HG03378 (cell line): ENCODE results near the gene DBN1.

Experiments
- ATAC-seq: cut with Tn5 transposase; IDR thresholded peaks from one replicate; pipeline ENCODE4 v1.9.1; 2021; ENCODE audit warnings: mild to moderate bottlenecking, moderate library complexity; ENCODE audit not compliant: unreplicated experiment

DBN1 gene

GRCh38 chr5:177445917-177446199 lies 27.6 kb downstream of the DBN1 start:
- ATAC-seq = no peak

- no peak for ATAC-seq
Measured at GRCh38 chr5:177445052-177445916, 28.1 kb downstream of the DBN1 start.

DNA sequence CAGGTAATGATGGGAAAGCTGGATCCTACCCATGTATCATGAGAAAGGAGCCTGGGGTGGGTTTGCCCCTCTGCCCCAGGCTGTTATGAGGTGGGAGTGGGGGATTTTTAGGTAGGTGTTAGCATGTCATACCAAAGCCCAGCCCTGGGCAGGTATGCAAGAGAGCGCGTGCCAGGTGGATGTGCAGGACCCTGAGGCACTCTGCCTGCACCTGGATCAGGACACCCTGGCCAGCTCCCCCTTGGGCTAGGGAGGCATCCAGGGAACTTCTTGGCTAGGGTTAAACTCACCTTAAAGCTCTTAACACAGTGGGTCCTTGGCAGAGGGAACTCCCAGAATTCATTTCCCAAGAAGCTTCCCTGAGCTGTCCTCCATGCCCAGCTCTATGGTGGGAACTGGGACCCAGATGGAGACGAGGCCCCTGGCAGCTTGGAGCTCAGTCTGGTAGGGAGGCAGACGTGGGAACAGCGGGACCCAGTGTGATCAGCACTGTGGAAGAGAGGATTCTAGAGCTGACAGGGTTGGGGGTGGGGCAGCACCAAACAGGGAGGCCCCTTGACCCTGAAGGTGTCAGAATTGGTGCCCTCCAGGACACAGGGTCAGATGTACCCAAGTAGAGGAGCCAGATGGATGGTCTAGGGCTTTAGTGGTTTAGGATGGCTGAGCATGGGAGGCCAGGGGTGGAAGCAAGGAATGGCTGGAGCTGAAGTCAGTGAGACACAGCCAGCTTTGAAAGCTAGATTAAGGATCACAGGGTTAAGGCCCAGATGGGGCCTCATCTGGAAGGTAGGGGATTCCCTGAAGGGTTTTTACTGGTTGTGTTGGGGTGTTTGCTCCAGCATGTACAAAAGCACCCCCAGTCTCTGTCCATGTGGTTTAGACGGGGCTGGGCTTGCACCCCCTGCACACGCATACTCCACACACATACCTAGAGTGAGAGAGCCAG lies 29.1 kb downstream of the DBN1 start:
- ATAC-seq = no peak

DNA sequence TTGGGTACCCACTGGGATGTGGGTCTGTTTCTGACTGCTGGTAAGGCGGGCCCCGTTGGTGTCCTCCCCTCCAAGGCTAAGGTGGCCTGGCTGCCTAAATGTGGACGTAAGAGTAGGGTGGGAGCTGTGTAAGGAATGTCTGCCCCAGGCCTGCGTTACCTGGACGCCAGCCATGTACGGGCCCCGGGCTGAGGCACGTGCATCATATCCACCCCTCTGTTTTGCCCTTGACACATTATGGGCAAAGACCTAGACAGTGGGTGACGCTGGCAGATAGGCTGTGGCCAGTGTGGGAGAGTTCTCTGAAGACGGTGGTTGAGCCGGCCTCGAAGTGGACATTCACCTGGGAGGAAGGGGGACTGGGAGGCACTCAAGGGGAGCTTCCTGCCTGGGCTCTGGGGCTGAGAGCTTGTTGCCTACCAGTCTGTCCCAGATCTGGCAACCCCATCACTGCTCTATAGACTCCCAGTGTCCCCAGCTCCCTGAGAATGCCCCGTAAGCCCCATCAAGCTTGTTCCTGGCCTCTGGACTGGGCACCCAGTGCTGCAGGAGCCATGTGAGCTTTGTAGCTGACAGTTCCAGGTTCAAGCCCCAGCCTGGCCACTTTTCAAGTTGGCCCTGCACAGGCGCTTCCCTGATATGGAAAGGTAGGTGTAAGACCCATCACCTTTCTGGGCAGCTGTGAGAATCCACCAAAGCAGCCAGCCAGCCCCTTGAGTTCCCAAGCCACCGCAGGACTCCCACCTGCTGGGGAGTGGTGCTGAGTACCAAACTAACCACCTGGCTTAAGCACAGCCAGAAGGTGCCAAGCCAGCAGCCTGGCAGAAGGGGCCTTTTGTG lies 30.1 kb downstream of the DBN1 start:
- no peak for ATAC-seq

DNA sequence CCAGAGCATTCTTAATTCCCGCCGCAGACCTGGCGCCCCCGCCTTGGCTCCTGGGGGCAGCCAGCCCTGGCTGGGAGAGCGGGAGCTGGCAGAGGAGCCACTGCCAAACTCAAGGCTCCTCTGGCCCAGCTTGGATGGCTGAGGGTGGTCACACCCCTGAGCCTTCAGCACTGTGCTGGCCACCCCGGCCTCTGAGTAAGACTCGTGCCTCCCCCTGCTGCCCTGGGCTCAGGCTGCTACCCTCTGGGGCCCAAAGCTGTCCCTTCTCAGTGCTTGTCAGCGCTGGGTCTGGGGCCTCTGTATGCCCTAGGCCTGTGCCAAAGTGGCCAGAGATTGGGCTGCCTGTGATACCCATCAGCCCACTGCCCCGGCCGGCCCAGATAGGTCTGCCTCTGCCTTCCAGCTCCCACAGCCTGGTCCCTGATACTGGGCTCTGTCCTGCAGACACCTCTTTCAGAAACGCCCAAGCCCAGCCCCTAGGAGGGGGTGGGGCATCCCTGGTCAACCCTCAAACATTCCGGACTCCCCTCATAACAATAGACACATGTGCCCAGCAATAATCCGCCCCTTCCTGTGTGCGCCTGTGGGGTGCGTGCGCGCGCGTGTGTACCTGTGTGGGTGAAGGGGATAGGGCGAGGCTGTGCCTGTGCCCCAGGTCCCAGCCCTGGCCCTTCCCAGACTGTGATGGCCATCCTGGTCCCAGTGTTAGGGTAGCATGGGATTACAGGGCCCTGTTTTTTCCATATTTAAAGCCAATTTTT lies 31.2 kb downstream of the DBN1 start:
- no peak for ATAC-seq

DNA sequence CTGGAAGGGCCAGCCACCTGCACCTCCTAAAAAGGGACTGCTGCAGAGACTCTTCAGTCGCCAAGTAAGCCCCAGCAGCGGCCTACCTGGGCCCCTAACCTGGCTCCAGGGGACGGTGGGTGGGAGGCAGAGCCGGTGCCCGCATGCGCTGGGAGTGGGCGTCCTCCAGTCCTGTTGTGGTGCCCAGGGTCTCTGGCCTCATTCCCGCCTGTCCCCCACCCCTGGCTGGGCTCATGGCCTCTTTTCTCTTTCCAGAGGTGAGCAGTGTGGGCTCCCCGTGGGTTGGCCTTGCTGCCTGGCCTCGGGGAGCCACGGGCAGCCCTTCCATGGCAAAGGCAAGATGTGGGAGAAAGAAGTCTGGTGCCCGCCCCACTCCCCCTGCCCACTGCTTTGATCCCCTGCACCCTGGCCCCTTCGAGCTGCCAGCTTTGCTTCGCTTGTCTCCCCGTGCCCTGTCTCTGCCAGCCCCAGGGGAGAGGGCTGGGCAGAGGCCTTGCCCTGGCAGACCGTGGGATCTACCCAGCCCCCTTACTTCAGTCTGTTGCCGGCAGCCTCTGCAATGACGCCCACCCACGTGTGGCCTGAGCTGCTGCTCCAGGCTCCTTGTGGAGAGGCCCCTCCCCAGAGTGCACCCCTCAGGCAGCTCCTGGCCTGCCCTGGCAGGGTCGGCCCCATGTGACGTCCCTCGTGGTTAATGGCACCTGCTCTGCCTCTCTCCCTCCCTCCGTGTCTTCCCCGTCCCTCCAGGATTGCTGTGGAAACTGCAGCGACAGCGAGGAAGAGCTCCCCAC lies 32.2 kb downstream of the DBN1 start:
- no peak for ATAC-seq

- no peak for ATAC-seq
Measured at GRCh38 chr5:177440211-177440989, 33.0 kb downstream of the DBN1 start.

DNA sequence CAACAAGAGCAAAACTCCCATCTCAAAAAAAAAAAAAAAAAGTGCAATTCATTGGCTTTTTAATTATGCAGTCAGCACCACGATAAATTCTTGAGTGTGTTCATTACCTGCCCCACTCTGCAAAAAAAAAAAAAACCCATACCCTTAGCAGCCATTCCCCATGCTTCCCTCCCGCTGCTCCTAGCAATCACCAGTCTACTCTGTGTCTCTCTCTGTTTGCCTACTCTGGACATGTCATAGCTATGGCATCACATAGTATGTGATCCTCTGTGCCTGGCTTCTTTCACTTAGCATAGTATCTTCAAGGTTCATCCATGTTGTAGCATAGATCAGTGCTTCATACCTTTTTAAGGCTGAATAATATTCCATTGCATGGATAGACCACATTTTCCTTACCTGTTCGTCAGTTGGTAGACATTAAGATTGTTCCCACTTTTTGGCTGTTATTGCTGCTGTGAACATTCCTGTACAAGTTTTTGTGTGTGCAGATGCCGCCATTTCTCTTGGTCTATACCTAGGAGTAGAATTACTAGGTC lies 33.8 kb downstream of the DBN1 start:
- no peak for ATAC-seq

DNA sequence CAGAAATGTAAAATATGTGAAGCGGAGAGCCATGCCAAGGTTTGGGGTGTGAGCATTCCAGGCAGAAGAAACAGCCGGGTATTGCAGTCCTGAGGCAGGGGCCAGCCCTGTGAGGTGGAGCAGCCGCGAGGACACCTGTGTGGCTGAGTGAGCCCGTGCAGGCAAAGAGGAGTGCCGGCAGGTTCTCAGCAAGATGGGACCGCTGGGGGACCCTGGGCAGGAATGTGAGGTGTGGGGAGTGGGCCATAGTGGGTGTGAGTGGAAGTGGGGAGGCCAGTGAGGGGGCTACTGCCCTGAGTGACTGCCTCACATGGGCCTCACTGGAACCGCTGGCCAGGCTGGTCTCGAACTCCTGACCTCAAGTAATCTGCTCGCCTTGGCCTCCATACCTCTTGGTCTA lies 35.0 kb downstream of the DBN1 start:
- ATAC-seq = no peak

- no peak for ATAC-seq
Measured at GRCh38 chr5:177437623-177438022, 35.8 kb downstream of the DBN1 start.

DNA sequence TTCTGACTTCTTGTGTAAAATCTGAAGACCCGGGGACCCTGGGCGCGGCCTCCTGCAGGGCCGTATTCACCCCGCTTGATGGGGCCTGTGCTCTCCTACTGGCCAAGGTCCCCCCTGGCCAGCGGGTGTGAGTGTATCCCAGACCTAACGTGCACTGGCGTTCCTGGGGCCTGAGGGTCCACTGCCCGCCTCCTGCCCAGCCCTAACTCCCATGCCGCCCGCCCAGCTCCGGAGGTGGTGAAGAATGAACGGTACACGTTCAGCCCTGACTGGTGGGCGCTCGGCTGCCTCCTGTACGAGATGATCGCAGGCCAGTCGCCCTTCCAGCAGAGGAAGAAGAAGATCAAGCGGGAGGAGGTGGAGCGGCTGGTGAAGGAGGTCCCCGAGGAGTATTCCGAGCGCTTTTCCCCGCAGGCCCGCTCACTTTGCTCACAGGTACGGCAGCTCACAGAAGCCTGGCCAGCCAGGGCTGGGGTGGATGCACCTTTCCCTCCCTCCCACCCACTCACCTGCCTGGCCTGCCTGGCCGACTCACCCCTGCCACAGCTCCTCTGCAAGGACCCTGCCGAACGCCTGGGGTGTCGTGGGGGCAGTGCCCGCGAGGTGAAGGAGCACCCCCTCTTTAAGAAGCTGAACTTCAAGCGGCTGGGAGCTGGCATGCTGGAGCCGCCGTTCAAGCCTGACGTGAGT lies 37.4 kb downstream of the DBN1 start:
- ATAC-seq = no peak

GRCh38 chr5:177434942-177435738 lies 38.3 kb downstream of the DBN1 start:
- ATAC-seq = no peak

GRCh38 chr5:177434437-177434836 lies 39.0 kb downstream of the DBN1 start:
- ATAC-seq = no peak

- ATAC-seq = no peak
Measured at GRCh38 chr5:177433658-177434217, 39.7 kb downstream of the DBN1 start.

DNA sequence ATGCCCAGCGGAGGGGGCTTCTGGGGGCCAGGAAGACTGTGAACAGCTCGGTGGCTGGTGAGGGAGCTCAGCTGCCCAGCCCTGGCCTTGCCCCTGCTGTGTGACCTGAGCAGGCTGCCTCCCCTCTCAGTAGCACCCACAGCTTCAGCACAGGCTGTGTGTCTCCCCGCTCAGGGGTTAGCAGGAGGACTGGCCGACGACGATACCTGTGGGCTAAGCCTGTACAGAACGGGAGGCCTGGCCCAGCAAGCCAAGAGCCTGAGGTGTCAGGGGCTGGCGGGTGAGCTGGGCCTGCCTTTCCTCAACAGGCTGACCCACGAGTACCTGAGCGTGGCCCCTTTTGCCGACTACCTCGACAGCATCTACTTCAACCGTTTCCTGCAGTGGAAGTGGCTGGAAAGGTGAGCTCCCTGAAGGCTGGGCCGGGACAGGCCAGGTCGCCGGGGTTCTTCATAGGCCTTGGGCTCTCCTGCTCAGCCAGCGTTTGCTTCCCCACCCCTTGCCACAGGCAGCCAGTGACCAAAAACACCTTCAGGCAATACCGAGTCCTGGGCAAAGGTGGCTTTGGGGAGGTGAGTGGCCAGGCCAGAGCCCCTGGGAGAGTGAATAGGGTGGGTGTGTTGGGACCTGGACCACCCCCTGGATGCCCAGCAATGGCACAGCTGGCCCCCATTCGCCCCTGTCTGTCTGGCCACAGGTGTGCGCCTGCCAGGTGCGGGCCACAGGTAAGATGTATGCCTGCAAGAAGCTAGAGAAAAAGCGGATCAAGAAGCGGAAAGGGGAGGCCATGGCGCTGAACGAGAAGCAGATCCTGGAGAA lies 40.4 kb downstream of the DBN1 start:
- ATAC-seq = no peak
